Activated naive CD4-positive, alpha-beta T cell treated with anti-CD3 and anti-CD28 coated beads for 36 hours (primary cell): ENCODE results near the gene JPT2. TPM values are rescaled to one million over a fixed set of nuclear protein-coding genes. Genes with fewer than 3 reads are reported as not detected.

Experiments
- CTCF ChIA-PET: fragments of 350-600 bp; sonication (Branson Sonifier 250); formaldehyde crosslinking; loops from one replicate; lab custom pipeline; 2021; ENCODE audit warnings: antibody characterized with exemption; lab: Charles Lee
- DNase-seq: peaks from one replicate; pipeline ENCODE4 v3.0.0-alpha.2; 2020
- H3K27ac Mint-ChIP-seq: one replicate; pipeline ENCODE4 v1.8.0; 2021; ENCODE audit warnings: mild to moderate bottlenecking, mixed read lengths
- H3K27me3 Mint-ChIP-seq: one replicate; pipeline ENCODE4 v1.8.0; 2021; ENCODE audit warnings: low read depth, mixed read lengths
- H3K36me3 Mint-ChIP-seq: one replicate; pipeline ENCODE4 v1.8.0; 2021; ENCODE audit warnings: low read depth, mixed read lengths
- H3K4me1 Mint-ChIP-seq: one replicate; pipeline ENCODE4 v1.8.0; 2021; ENCODE audit warnings: low read depth, mixed read lengths
- H3K4me3 Mint-ChIP-seq: one replicate; pipeline ENCODE4 v1.8.0; 2021; ENCODE audit warnings: mild to moderate bottlenecking, moderate library complexity, mixed read lengths
- H3K9me3 Mint-ChIP-seq: one replicate; pipeline ENCODE4 v1.8.0; 2021; ENCODE audit warnings: mixed read lengths
- intact Hi-C: fragments of 100-400 bp; cut with micrococcal nuclease; formaldehyde crosslinking; loops from one replicate; pipeline ENCODE4 v1.15.1; 2023
- total RNA-seq, 2 experiments: library from RNA; stranded (reverse); gene quantifications; one replicate each; pipeline ENCODE4 v1.2.3, GENCODE V29; 2021

JPT2 gene
- total RNA-seq: 10 to 100 TPM; 54.0 to 69.4 TPM

GRCh38 chr16:1677942-1678499, at the start of gene JPT2:
Gene JPT2 (plus strand): TSS chr16:1678279. CDS start chr16:1678313, 34 bp downstream.
- H3K9me3 Mint-ChIP-seq: no peaks in the 10 kb centered on the region

GRCh38 chr16:1630450-1631213, 47.4 kb upstream of the JPT2 start:
- intact Hi-C loops: no loop called here
- Mint-ChIP-seq H3K4me3 (no peak overlapping the region), H3K36me3 (peaks cover 28% of the 10 kb centered on the region), H3K27ac (no peak overlapping the region), H3K9me3 (no peaks in the 10 kb centered on the region), H3K4me1 (peaks cover 5% of the 10 kb centered on the region), H3K27me3 (no peaks in the 10 kb centered on the region)
- DNase-seq: no peak
- CTCF ChIA-PET: no interaction called here

More at GRCh38 chr16:1677942-1678499, at the start of gene JPT2:
- Mint-ChIP-seq H3K27me3 (no peaks in the 10 kb centered on the region), H3K27ac (peak within 1 kb of the TSS; percentile 79), H3K4me3 (peak within 1 kb of the TSS; percentile 95), H3K4me1 (peaks cover 35% of the 10 kb centered on the region), H3K36me3 (peaks cover 9% of the 10 kb centered on the region)
- CTCF ChIA-PET: interaction anchor here (0.6 to 1.9 kb wide), 4 partner anchors 22 to 1069 kb away, joined by 3 to 8 read pairs (median 4); partner anchors contain the start of gene MAPK8IP3
- peak; percentile 98 for DNase-seq
- intact Hi-C loops: loop anchor here (1.0 to 10.0 kb wide), 7 partner anchors 27 to 343 kb away; partner anchors contain the start of genes BAIAP3, CRAMP1, EME2 and FAHD1

GRCh38 chr16:1631230-1631629, 46.8 kb upstream of the JPT2 start:
- Mint-ChIP-seq H3K9me3 (no peaks in the 10 kb centered on the region), H3K27ac (no peak overlapping the region), H3K4me1 (peaks cover 4% of the 10 kb centered on the region), H3K4me3 (no peak overlapping the region), H3K36me3 (peaks cover 26% of the 10 kb centered on the region), H3K27me3 (no peaks in the 10 kb centered on the region)
- CTCF ChIA-PET: no interaction called here
- intact Hi-C loops: no loop called here
- no peak for DNase-seq

- no peaks in the 10 kb centered on the region for H3K4me1 Mint-ChIP-seq
These were observed 46.0 kb upstream of the JPT2 start for GRCh38 chr16:1631931-1632637.

GRCh38 chr16:1632638-1632970, 45.5 kb upstream of the JPT2 start:
- H3K27me3 Mint-ChIP-seq: no peaks in the 10 kb centered on the region
- peaks cover 21% of the 10 kb centered on the region for H3K36me3 Mint-ChIP-seq
- no peak for DNase-seq
- H3K4me1 Mint-ChIP-seq: no peaks in the 10 kb centered on the region
- no peaks in the 10 kb centered on the region for H3K9me3 Mint-ChIP-seq
- no peak overlapping the region for H3K4me3 Mint-ChIP-seq
- CTCF ChIA-PET: no interaction called here
- intact Hi-C loops: no loop called here
- no peak overlapping the region for H3K27ac Mint-ChIP-seq

More at GRCh38 chr16:1631931-1632637, 46.0 kb upstream of the JPT2 start:
- Mint-ChIP-seq H3K27me3 (no peaks in the 10 kb centered on the region), H3K36me3 (peaks cover 24% of the 10 kb centered on the region), H3K27ac (no peak overlapping the region), H3K9me3 (no peaks in the 10 kb centered on the region), H3K4me3 (no peak overlapping the region)
- intact Hi-C loops: no loop called here
- CTCF ChIA-PET: no interaction called here
- no peak for DNase-seq

- H3K36me3 Mint-ChIP-seq: peaks cover 21% of the 10 kb centered on the region
- H3K4me3 Mint-ChIP-seq: no peak overlapping the region
- no peak for DNase-seq
- no peaks in the 10 kb centered on the region for H3K27me3 Mint-ChIP-seq
- CTCF ChIA-PET: no interaction called here
- no peaks in the 10 kb centered on the region for H3K9me3 Mint-ChIP-seq
- no peak overlapping the region for H3K27ac Mint-ChIP-seq
- intact Hi-C loops: no loop called here
- no peaks in the 10 kb centered on the region for H3K4me1 Mint-ChIP-seq
These were observed 44.8 kb upstream of the JPT2 start for GRCh38 chr16:1633310-1633709.

- Mint-ChIP-seq H3K27ac (no peak overlapping the region), H3K4me3 (no peak overlapping the region), H3K36me3 (peaks cover 15% of the 10 kb centered on the region), H3K9me3 (no peaks in the 10 kb centered on the region), H3K27me3 (no peaks in the 10 kb centered on the region), H3K4me1 (no peaks in the 10 kb centered on the region)
- CTCF ChIA-PET: no interaction called here
- DNase-seq: no peak
- intact Hi-C loops: no loop called here
These were observed 43.5 kb upstream of the JPT2 start for GRCh38 chr16:1634541-1634940.

- H3K9me3 Mint-ChIP-seq: no peaks in the 10 kb centered on the region
- CTCF ChIA-PET: no interaction called here
- no peak overlapping the region for H3K4me3 Mint-ChIP-seq
- no peaks in the 10 kb centered on the region for H3K27me3 Mint-ChIP-seq
- intact Hi-C loops: no loop called here
- peaks cover 15% of the 10 kb centered on the region for H3K36me3 Mint-ChIP-seq
- no peaks in the 10 kb centered on the region for H3K4me1 Mint-ChIP-seq
- H3K27ac Mint-ChIP-seq: no peak overlapping the region
- no peak for DNase-seq
These were observed 43.0 kb upstream of the JPT2 start for GRCh38 chr16:1635070-1635469.

GRCh38 chr16:1637526-1637925, 40.6 kb upstream of the JPT2 start:
- H3K27me3 Mint-ChIP-seq: no peaks in the 10 kb centered on the region
- intact Hi-C loops: no loop called here
- H3K36me3 Mint-ChIP-seq: peaks cover 24% of the 10 kb centered on the region
- CTCF ChIA-PET: no interaction called here
- H3K4me1 Mint-ChIP-seq: peaks cover 8% of the 10 kb centered on the region
- no peaks in the 10 kb centered on the region for H3K9me3 Mint-ChIP-seq
- H3K27ac Mint-ChIP-seq: no peak overlapping the region
- DNase-seq: no peak
- no peak overlapping the region for H3K4me3 Mint-ChIP-seq

- Mint-ChIP-seq H3K27me3 (no peaks in the 10 kb centered on the region), H3K4me3 (no peak overlapping the region), H3K9me3 (no peaks in the 10 kb centered on the region), H3K4me1 (peaks cover 8% of the 10 kb centered on the region), H3K27ac (no peak overlapping the region), H3K36me3 (peaks cover 19% of the 10 kb centered on the region)
- intact Hi-C loops: no loop called here
- no peak for DNase-seq
- CTCF ChIA-PET: no interaction called here
These were observed 39.3 kb upstream of the JPT2 start for GRCh38 chr16:1638757-1639156.

- peaks cover 11% of the 10 kb centered on the region for H3K4me1 Mint-ChIP-seq
- H3K4me3 Mint-ChIP-seq: no peak overlapping the region
- DNase-seq: no peak
- H3K36me3 Mint-ChIP-seq: peaks cover 17% of the 10 kb centered on the region
- CTCF ChIA-PET: no interaction called here
- no peak overlapping the region for H3K27ac Mint-ChIP-seq
- H3K9me3 Mint-ChIP-seq: no peaks in the 10 kb centered on the region
- intact Hi-C loops: no loop called here
- H3K27me3 Mint-ChIP-seq: no peaks in the 10 kb centered on the region
These were observed 38.8 kb upstream of the JPT2 start for GRCh38 chr16:1639282-1639681.

GRCh38 chr16:1639860-1640259, 38.2 kb upstream of the JPT2 start:
- intact Hi-C loops: no loop called here
- no peaks in the 10 kb centered on the region for H3K27me3 Mint-ChIP-seq
- CTCF ChIA-PET: no interaction called here

More at GRCh38 chr16:1639860-1640259, 38.2 kb upstream of the JPT2 start:
- no peak overlapping the region for H3K4me3 Mint-ChIP-seq
- H3K4me1 Mint-ChIP-seq: peaks cover 13% of the 10 kb centered on the region
- no peak for DNase-seq
- H3K27ac Mint-ChIP-seq: no peak overlapping the region
- H3K36me3 Mint-ChIP-seq: peaks cover 19% of the 10 kb centered on the region
- no peaks in the 10 kb centered on the region for H3K9me3 Mint-ChIP-seq
